Vagina (tissue), 2 donors: ENCODE measurements around the gene TXNRD3.

ENCODE experiments used
- CTCF ChIP-seq, 3 experiments: fragments of 450-650 bp in 2 of 3; fragments of 200-600 bp in 1 of 3; sonication (generic) in 1 of 3; IDR thresholded peaks; one replicate each; pipeline ENCODE4 v1.5.1; 2017 to 2019; ENCODE audit warnings: antibody characterized with exemption in 3 of 3, mild to moderate bottlenecking in 2 of 3, moderate library complexity in 2 of 3
- POLR2A ChIP-seq, 2 donors: fragments of 450-650 bp; IDR thresholded peaks; one replicate each; pipeline ENCODE4 v1.6.1; 2017; ENCODE audit warnings: antibody characterized with exemption in 2 of 2, mild to moderate bottlenecking in 2 of 2, moderate library complexity in 2 of 2
- POLR2AphosphoS5 ChIP-seq, 2 donors: sonication (generic); formaldehyde crosslinking; IDR thresholded peaks; one replicate each; pipeline ENCODE4 v1.9.0; 2017; ENCODE audit warnings: antibody characterized with exemption in 2 of 2, mild to moderate bottlenecking in 2 of 2, low read depth in 1 of 2; ENCODE audit not compliant: insufficient read depth in 1 of 2

GRCh38 chr3:126618760-126619159 is 36.2 kb downstream of the TXNRD3 start:
- TF ChIP-seq CTCF (IDR thresholded peaks at IDR 0.05) (no peak), POLR2A (IDR thresholded peaks at IDR 0.05) (no peak), POLR2AphosphoS5 (IDR thresholded peaks at IDR 0.05; ENCODE audit: insufficient read depth in 1 of 2, low read depth in 1 of 2) (no peak)
